AG04450 (cell line): ENCODE data around the gene NR1I3. TPM values are rescaled to one million over a fixed set of nuclear protein-coding genes. Genes with fewer than 3 reads are reported as not detected.

Experiments
- CTCF ChIA-PET: fragments of 300-600, 350-600 bp; formaldehyde crosslinking; extraction: SDS; loops from one replicate; lab custom pipeline; 2022; ENCODE audit warnings: antibody characterized with exemption, inconsistent platforms; lab: Charles Lee
- POLR2A ChIA-PET: fragments of 350-600 bp; formaldehyde crosslinking; extraction: SDS; loops from one replicate; lab custom pipeline; 2021; ENCODE audit warnings: antibody characterized with exemption, inconsistent platforms; lab: Yijun Ruan, JAX
- DNase-seq: peaks from one replicate; pipeline ENCODE4 v3.0.0-alpha.2; 2011; ENCODE audit warnings: low read depth, low spot score
- H3K27ac ChIP-seq: one replicate; pipeline ENCODE4 v1.5.1; 2012; ENCODE audit warnings: low read depth, low read length, control low read depth
- H3K27me3 ChIP-seq: one replicate; pipeline ENCODE4 v1.6.0; 2012; ENCODE audit warnings: low read length; ENCODE audit not compliant: control insufficient read depth, insufficient read depth
- H3K4me3 ChIP-seq: 2 replicates; pipeline ENCODE4 v1.5.1; 2011; ENCODE audit warnings: mild to moderate bottlenecking, low read depth, low read length, control low read depth
- H3K9me3 ChIP-seq: 2 replicates; pipeline ENCODE4 v1.5.1; 2012; ENCODE audit warnings: low read length; ENCODE audit not compliant: control insufficient read depth, insufficient read depth
- CTCF ChIP-seq: IDR thresholded peaks from 2 replicates; pipeline ENCODE4 v1.5.1; 2011; ENCODE audit warnings: low read depth, low read length, control low read depth, inconsistent platforms
- polyA plus RNA-seq: library from polyadenylated mRNA; depleted of rRNA; stranded (reverse); fragments of >200 nt; gene quantifications from 2 replicates; pipeline ENCODE4 v1.2.3, GENCODE V29; 2011

The NR1I3 gene
- polyA plus RNA-seq, 1 experiment, result not detected

DNA sequence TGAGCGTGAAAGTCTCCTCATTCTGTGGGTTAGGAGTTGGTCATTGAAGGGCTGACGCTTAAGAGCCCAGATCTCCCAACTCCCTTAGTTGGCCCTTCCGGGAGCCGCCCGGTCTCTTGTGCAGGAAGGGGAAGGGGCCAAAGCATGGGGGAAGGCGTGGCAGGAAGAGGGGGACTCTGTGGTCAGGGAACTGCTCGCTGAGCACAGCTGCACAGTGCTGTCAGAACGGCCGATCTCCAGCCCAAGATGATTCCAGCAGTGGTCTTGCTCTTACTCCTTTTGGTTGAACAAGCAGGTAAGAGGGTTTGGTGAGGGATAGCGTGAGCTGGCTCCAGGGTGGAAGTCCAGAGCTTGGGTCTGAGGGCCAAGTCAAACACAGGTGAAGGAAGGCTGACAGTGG lies 22.9 kb downstream of the NR1I3 start, which contains the start of gene FCER1G:
Gene FCER1G (plus strand): TSS at position 220 of the 400 bp plus-strand sequence. CDS start 27 bp downstream, at position 247.
- H3K27me3 ChIP-seq, result no peaks in the 10 kb centered on the region
- no peak within 1 kb of the TSS for H3K27ac ChIP-seq
- no peaks in the 10 kb centered on the region for H3K9me3 ChIP-seq
- POLR2A ChIA-PET, result no interaction called here
- CTCF ChIA-PET, result interaction anchor here (3.0 to 3.5 kb wide), 3 partner anchors 11 to 167 kb away, joined by 13 to 62 read pairs (median 14); partner anchors contain the start of gene TOMM40L
- no peak for TF ChIP-seq CTCF
- no peak for DNase-seq
- H3K4me3 ChIP-seq, result no peak within 1 kb of the TSS

- TF ChIP-seq CTCF, result no peak
- CTCF ChIA-PET, result interaction anchor here (0.7 to 7.0 kb wide), 2 partner anchors 12 to 44 kb away, joined by 10 to 126 read pairs; partner anchors contain the start of genes APOA2 and TOMM40L
These were observed 23.6 kb downstream of the NR1I3 start for GRCh38 chr1:161214369-161214768.

GRCh38 chr1:161209790-161210409 lies 28.1 kb downstream of the NR1I3 start:
- ChIA-PET CTCF (interaction anchor here (0.6 to 7.0 kb wide), 15 partner anchors 8 to 175 kb away, joined by 3 to 126 read pairs (median 11); partner anchors contain the start of genes APOA2, NDUFS2, PPOX and TOMM40L), POLR2A (no interaction called here)
- peak; percentile 93 for TF ChIP-seq CTCF
- H3K27me3 ChIP-seq, result no peaks in the 10 kb centered on the region
- H3K9me3 ChIP-seq, result no peaks in the 10 kb centered on the region
- H3K4me3 ChIP-seq, result no peak overlapping the region
- DNase-seq, result no peak
- H3K27ac ChIP-seq, result no peak overlapping the region

More at GRCh38 chr1:161214369-161214768, 23.6 kb downstream of the NR1I3 start:
- H3K4me3 ChIP-seq, result no peak overlapping the region
- POLR2A ChIA-PET, result no interaction called here
- no peaks in the 10 kb centered on the region for H3K9me3 ChIP-seq
- H3K27me3 ChIP-seq, result no peaks in the 10 kb centered on the region
- no peak for DNase-seq
- H3K27ac ChIP-seq, result no peak overlapping the region

DNA sequence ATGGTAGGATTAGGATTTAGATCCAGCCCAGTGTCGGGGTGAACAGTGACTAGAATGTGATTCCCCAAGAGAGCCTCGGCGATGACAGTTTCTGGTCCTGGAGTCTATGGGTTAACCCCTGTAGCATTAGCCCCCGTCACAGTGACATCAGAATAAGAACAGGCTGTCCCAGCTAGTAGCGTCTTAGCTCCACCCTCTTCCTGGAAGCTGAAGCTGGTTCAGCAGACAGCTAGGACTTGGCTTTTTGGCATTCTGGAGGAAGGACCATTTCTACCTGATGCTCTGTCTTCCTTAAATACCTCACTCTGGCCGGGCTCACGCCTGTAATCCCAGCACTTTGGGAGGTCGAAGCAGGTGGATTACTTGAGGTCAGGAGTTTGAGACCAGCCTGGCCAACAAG lies 30.8 kb downstream of the NR1I3 start:
- DNase-seq, result no peak

More for the DNA sequence above, 30.8 kb downstream of the NR1I3 start:
- peak overlapping the region; percentile 70 for H3K27ac ChIP-seq
- no peak overlapping the region for H3K4me3 ChIP-seq
- ChIA-PET CTCF (interaction anchor here (0.5 to 7.0 kb wide), 5 partner anchors 9 to 175 kb away, joined by 3 to 87 read pairs (median 4); partner anchors contain the start of gene TOMM40L), POLR2A (interaction anchor here (0.9 to 2.2 kb wide), 4 partner anchors 9 to 41 kb away, joined by 3 to 5 read pairs (median 4); partner anchors contain the start of genes PPOX and TOMM40L)
- H3K27me3 ChIP-seq, result no peaks in the 10 kb centered on the region
- TF ChIP-seq CTCF, result no peak
- H3K9me3 ChIP-seq, result no peaks in the 10 kb centered on the region
